GM12891 (cell line): ENCODE measurements around the gene CSPG4.

Experiments used
- PAX5 ChIP-seq: IDR thresholded peaks from 2 replicates; pipeline ENCODE4 v1.6.1; 2011; ENCODE audit warnings: low read length, moderate library complexity, mild to moderate bottlenecking; ENCODE audit not compliant: insufficient read depth, severe bottlenecking
- POLR2A ChIP-seq: IDR thresholded peaks from 2 replicates; pipeline ENCODE4 v1.6.1; 2011; ENCODE audit warnings: low read depth, low read length, control low read depth
- POLR2AphosphoS5 ChIP-seq: IDR thresholded peaks from 2 replicates; pipeline ENCODE4 v1.6.1; 2011; ENCODE audit warnings: low read depth, low read length, control low read depth
- SPI1 ChIP-seq: IDR thresholded peaks from 2 replicates; pipeline ENCODE4 v1.6.1; 2011; ENCODE audit warnings: low read depth, low read length, control low read depth

GRCh38 chr15:75704618-75705017, 8.0 kb downstream of the CSPG4 start:
- TF ChIP-seq POLR2A (no peak), POLR2AphosphoS5 (no peak), SPI1 (no peak), PAX5 (no peak)
